Nephron progenitor cell (in vitro differentiated cells): ENCODE results near the gene S1PR3.

ENCODE experiments used
- DNase-seq: peaks from one replicate; pipeline ENCODE4 v3.0.0; 2021
- H3K27ac Mint-ChIP-seq: 2 replicates; pipeline ENCODE4 v1.8.0; 2021; ENCODE audit warnings: mild to moderate bottlenecking, moderate library complexity, mixed read lengths
- H3K27me3 Mint-ChIP-seq: 2 replicates; pipeline ENCODE4 v1.8.0; 2021; ENCODE audit warnings: mild to moderate bottlenecking, low read depth, mixed read lengths; ENCODE audit not compliant: poor library complexity
- H3K36me3 Mint-ChIP-seq: 2 replicates; pipeline ENCODE4 v1.8.0; 2021; ENCODE audit warnings: low read depth, mixed read lengths
- H3K4me1 Mint-ChIP-seq: 2 replicates; pipeline ENCODE4 v1.8.0; 2021; ENCODE audit warnings: mixed read lengths
- H3K4me3 Mint-ChIP-seq: 2 replicates; pipeline ENCODE4 v1.8.0; 2021; ENCODE audit warnings: mild to moderate bottlenecking, moderate library complexity, mixed read lengths
- H3K9me3 Mint-ChIP-seq: 2 replicates; pipeline ENCODE4 v1.8.0; 2021; ENCODE audit warnings: mild to moderate bottlenecking, moderate library complexity, mixed read lengths
- TF ChIP-seq, protein P1 (sequence below): fragments of 200-600 bp; sonication (generic); IDR thresholded peaks from 2 replicates; pipeline ENCODE4 v1.5.0; 2021; ENCODE audit warnings: antibody characterized with exemption

The S1PR3 gene

DNA sequence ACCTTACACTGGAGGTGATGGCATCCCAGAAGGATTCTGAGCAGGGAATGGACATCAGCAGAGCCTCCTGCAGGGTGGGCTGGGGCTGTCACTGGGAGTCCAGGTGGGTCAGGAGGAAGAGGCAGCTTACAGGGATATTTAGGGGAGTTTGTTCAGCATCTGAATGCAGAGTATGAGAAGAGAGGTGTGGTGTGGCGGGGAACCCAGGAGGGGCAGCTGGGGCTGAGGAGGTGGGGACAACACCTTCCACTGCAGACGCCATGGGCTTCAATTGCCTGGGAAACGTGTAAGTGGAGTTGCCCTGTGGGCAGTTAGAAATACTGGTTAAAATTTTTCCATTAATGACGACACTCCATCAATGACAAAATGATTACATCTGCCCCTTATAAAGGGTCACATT is 33.5 kb downstream of the S1PR3 start:
- Mint-ChIP-seq H3K36me3 (no peaks in the 10 kb centered on the region), H3K4me1 (peaks cover 26% of the 10 kb centered on the region), H3K9me3 (peaks cover 7% of the 10 kb centered on the region), H3K27me3 (no peaks in the 10 kb centered on the region), H3K27ac (no peak overlapping the region), H3K4me3 (no peak overlapping the region)
- no peak for DNase-seq
- TF ChIP-seq, protein P1, sequence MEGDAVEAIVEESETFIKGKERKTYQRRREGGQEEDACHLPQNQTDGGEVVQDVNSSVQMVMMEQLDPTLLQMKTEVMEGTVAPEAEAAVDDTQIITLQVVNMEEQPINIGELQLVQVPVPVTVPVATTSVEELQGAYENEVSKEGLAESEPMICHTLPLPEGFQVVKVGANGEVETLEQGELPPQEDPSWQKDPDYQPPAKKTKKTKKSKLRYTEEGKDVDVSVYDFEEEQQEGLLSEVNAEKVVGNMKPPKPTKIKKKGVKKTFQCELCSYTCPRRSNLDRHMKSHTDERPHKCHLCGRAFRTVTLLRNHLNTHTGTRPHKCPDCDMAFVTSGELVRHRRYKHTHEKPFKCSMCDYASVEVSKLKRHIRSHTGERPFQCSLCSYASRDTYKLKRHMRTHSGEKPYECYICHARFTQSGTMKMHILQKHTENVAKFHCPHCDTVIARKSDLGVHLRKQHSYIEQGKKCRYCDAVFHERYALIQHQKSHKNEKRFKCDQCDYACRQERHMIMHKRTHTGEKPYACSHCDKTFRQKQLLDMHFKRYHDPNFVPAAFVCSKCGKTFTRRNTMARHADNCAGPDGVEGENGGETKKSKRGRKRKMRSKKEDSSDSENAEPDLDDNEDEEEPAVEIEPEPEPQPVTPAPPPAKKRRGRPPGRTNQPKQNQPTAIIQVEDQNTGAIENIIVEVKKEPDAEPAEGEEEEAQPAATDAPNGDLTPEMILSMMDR: no peak

DNA sequence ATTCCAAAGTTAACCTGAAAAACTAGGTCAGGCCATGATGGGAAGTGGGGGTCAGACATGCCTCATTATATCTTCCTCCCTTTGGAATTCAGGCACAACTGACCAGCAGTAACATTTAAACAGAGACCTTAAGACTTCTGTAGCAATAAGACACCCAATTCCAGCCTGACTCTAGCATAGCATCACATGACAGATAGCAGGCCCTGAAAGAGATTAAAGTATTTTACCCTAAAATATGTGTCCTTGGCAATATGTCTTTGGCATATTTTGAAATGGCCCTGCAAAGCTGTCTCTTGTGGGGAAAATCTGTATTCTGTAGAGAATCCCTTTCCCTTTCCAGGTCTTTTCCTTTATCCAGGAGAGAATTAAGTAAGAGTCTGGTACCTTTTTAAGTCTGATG is 34.3 kb downstream of the S1PR3 start:
- Mint-ChIP-seq H3K36me3 (no peaks in the 10 kb centered on the region), H3K4me1 (peaks cover 26% of the 10 kb centered on the region), H3K27ac (no peak overlapping the region), H3K9me3 (peaks cover 14% of the 10 kb centered on the region), H3K27me3 (peaks cover 4% of the 10 kb centered on the region), H3K4me3 (no peak overlapping the region)
- DNase-seq: no peak
- TF ChIP-seq, protein P1: no peak

DNA sequence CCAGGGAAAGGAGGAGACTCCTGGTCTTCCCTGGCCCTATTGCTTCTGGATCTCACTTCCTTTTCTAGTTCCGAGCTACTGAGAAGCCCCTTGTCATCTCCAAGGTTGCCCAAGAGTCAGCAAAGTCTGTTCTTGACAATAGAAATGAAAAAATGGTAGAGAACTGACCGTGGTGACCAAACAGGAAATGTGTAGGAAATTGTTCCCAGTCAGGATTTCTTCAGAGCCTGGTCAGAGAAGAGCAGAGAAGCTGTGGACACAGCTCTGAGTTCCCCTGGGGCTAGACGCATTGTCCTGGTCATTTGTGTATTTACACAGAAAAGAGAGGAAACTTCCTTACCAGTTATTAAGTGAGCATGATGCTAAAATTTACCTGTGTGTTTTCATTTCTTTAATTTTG is 35.6 kb downstream of the S1PR3 start:
- H3K27me3 Mint-ChIP-seq: peaks cover 4% of the 10 kb centered on the region
- peaks cover 23% of the 10 kb centered on the region for H3K9me3 Mint-ChIP-seq
- H3K27ac Mint-ChIP-seq: no peak overlapping the region
- no peak for DNase-seq
- no peaks in the 10 kb centered on the region for H3K36me3 Mint-ChIP-seq
- peaks cover 17% of the 10 kb centered on the region for H3K4me1 Mint-ChIP-seq
- no peak overlapping the region for H3K4me3 Mint-ChIP-seq
- TF ChIP-seq, protein P1: no peak

DNA sequence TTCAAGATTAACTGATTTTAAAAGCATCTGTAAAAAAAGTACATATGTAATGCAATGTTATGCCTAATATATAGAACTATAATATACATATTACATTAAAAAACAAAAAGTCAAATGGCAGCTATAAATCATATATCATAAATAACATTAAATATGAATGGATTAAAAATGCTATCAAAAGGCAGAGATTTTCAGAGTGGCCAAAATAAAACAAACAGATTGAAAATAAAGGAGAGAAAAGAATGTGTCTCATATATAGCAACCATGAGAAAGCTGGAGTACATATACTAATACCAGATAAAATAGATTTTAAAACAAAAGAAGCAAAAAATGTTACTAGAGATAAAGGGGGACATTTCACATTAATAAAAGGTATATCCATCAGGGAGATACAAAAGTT is 38.5 kb downstream of the S1PR3 start:
- Mint-ChIP-seq H3K27me3 (peaks cover 4% of the 10 kb centered on the region), H3K4me3 (no peak overlapping the region), H3K4me1 (no peaks in the 10 kb centered on the region), H3K27ac (no peak overlapping the region), H3K9me3 (peaks cover 23% of the 10 kb centered on the region), H3K36me3 (no peaks in the 10 kb centered on the region)
- no peak for DNase-seq
- TF ChIP-seq, protein P1: no peak

DNA sequence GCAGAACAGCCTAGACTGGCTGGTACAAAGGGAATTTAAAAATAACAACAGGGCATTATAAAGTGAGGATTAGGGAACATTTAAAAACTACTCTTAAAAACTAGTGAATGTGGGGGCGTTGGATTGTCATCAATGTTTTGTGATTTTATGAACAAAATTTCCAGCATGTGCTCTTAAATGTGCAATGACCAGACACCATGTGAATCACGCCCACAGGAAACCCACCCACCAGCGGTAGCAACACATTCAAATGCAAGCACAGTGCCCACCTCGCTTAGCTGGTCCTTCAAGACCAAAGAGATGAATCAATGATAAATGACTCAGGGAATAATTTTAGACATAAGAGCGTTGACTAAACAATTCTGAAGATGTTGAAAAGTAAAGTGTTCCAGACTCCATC is 40.9 kb downstream of the S1PR3 start:
- H3K27ac Mint-ChIP-seq: no peak overlapping the region
- no peak overlapping the region for H3K4me3 Mint-ChIP-seq
- H3K36me3 Mint-ChIP-seq: no peaks in the 10 kb centered on the region
- no peak for DNase-seq
- H3K27me3 Mint-ChIP-seq: peaks cover 4% of the 10 kb centered on the region
- TF ChIP-seq, protein P1: no peak
- H3K9me3 Mint-ChIP-seq: peaks cover 23% of the 10 kb centered on the region
- H3K4me1 Mint-ChIP-seq: peaks cover 13% of the 10 kb centered on the region

DNA sequence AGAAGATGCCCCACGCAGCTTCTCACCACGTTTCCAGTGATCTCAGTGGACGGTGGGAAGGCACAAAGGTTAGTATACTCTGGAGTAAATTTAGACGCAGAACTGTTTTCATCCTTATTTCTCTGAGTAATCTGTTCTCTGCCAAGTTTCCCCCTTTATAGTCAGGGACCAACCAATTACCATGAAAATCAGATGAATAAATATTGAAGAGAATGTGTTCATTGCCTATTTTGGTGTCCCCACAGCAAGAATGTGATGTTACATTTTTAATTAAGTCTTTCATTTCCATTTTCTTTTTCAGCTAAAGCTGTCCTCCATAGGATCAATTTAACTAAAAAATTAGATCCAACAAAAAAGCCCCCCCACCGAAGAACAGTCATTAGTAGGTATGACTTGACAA is 41.4 kb downstream of the S1PR3 start:
- Mint-ChIP-seq H3K27me3 (peaks cover 4% of the 10 kb centered on the region), H3K4me3 (no peak overlapping the region), H3K9me3 (peaks cover 23% of the 10 kb centered on the region), H3K27ac (no peak overlapping the region), H3K36me3 (no peaks in the 10 kb centered on the region), H3K4me1 (peaks cover 18% of the 10 kb centered on the region)
- no peak for DNase-seq
- TF ChIP-seq, protein P1: no peak
